GM19438 (cell line): ENCODE results near the gene PRKCH.

Source experiments
- ATAC-seq: cut with Tn5 transposase; IDR thresholded peaks from one replicate; pipeline ENCODE4 v1.9.1; 2021; ENCODE audit warnings: low read depth; ENCODE audit not compliant: unreplicated experiment

Gene PRKCH

DNA sequence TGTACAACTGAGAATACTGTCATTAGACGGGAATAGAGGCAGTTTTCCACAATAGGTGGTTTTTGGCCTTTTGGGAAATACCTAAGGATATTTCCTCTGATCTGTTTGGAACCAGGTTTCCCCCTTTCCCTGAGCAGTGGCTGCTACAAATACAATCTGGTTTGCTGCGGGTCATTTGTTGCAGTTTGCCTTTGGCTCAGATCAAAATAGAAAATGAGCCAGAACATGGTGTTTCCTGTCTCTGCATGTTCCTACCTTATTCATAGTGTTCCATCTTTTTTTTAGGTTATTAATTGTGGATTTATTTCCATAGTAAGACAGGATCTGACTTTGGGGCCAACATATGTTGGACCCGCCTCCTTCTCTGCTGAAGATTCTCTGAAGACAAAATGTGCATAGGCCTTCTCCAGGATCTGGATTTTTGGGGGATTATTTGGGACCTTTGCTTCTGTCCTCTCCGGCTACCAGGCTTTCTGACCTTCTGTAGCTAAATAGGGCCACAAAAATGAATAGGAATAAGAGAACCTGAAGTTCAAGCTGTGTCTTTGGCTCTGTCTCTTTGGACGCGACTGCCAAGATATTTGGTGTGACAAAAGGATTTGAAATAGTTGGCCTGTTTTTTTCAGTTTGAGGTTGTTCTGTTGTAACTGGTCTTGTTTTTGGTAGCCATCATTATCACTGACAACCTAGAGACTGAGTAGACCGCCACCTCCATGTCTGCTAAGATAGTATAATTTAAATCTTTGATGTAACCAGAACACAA lies 146.9 kb downstream of the PRKCH start:
- no peak for ATAC-seq

DNA sequence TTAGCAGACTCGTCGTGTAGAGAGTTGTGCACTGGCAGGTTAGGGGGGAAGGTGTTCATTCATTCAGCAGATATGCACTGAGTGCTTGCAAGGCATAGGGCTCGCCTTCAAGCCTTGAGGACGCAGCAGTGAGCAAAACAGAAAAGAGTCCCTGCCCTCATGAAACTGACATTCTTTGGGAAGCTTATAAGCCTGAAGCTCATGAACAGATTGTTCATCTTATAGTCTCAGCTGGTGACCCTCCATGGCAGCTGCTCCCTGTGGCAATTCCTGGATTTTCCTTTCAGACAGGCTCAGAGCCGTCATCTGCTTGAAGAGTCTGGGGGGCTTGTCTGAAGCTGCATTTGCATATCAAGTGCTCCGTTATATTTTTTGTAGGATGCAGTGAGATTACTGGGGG lies 148.4 kb downstream of the PRKCH start:
- no peak for ATAC-seq

DNA sequence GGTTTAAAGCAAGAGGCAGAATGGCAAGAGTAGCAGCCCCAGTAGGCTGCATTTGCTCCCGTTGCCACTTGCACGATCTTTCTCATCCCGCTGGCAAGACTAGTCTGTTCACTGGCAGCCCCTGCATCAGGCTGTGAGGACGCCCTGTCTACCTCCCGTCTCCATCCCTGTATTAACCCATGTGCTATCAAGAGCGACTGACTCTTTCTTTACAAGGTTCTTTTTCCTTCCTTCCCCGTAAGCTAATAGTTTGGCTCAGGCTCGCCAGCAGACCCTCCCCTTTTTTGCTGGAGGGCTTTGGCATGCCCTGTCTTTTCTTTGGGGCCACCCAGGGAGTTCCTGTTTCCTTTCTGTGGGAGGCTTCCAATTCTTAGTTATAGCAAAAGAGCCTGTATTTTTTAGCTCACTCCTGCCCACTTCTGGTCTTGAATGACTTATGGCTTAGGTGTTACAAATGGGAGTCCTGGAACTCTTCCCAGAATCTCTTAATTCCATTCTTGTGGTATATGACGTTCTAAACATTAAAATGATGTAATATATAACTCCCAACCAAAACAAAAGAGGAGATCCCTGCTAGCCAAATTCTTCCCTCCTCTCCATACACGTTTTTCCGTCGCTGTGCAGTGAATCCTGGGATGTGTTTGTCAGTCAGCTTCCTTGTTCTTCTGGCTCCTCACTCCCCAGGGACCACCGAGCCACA lies 149.0 kb downstream of the PRKCH start:
- ATAC-seq, result no peak

GRCh38 chr14:61470961-61471293 lies 149.5 kb downstream of the PRKCH start:
- ATAC-seq, result no peak

DNA sequence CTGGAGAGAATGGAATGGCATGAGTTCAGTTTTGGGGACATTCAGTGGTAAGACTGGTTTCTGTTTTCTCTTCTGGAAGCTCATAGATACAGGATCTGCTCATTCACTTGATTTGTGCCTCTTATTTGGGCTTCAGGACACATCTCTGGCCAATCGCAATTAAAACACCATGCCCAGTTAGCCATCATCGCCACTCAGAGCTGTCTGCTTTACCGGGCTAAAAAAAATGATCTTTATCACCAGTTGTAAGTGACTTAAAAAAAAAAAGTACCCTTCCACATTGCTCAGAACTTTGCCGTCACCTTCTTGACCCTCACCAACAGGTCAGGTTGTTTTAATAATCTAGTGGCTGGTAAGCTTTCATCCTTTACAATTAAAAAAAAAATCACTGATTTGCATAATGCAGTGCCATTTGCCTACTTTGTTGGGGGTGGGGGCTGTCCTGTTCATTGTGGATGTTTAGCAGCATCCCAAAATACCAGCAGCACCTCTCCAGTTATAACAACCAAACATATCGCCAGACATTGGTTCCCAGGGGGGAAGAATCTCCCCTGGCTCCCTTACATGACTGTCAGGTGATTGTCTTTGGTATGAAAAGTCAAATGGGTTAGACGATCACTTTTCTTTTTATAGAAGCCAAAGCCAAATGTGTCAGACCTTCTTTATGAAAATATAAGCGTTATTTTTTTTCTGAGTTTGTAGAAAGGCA lies 150.1 kb downstream of the PRKCH start:
- ATAC-seq, result no peak

DNA sequence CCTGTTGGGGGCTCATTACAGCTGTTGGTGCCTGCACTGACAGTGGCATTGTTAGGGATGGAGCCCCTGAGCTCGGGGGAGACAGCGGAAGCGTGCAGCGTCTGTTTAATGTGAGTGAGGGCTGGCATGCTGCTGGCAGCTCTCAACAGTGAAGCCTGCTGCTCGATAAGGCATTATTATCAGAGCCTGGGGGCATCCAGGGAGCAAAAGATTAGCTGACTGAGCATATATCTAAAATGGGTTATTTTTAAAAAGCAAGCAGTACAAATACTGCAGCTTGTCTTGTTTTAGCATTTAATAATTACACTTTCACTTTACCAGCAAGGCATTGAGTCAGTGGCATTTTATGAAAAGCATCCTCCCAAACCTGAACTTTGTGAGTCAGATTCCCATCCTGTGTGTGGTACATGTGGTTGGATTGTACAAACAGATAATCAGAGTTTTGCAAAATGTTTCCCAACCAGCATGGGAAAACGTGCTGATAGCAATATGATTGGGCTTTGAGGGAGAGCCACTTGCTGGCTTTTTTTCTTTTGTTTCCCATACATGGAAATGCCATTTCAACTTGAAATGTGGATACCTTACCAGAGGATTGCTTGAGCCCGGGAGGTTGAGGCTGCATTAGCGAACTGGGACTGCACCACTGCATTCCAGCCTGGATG lies 150.8 kb downstream of the PRKCH start:
- ATAC-seq, result no peak

- ATAC-seq, result no peak
Measured at GRCh38 chr14:61472801-61473376, 151.5 kb downstream of the PRKCH start.

GRCh38 chr14:61474015-61474414 lies 152.6 kb downstream of the PRKCH start:
- no peak for ATAC-seq

- no peak for ATAC-seq
Measured at GRCh38 chr14:61474701-61475100, 153.3 kb downstream of the PRKCH start.

DNA sequence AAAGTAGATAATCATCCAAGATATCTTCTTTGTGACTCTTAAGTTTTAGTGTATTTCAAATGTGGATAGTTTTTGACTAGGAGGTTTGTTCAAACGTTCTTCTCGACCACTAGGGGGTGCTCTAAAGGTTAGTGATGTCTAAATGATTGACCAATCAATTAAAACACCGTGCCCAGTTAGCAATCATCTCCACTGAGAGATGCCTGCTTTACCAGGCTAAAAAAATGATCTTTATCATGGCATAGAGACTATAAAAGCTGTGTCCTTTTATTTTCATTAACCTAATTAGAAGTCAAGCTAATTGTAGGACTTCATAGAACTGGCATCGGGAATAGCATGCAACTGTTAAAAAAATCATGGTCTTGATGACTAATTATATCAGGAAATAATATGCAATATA lies 153.9 kb downstream of the PRKCH start:
- ATAC-seq, result no peak

- ATAC-seq, result no peak
Measured at GRCh38 chr14:61476105-61476753, 154.8 kb downstream of the PRKCH start.

DNA sequence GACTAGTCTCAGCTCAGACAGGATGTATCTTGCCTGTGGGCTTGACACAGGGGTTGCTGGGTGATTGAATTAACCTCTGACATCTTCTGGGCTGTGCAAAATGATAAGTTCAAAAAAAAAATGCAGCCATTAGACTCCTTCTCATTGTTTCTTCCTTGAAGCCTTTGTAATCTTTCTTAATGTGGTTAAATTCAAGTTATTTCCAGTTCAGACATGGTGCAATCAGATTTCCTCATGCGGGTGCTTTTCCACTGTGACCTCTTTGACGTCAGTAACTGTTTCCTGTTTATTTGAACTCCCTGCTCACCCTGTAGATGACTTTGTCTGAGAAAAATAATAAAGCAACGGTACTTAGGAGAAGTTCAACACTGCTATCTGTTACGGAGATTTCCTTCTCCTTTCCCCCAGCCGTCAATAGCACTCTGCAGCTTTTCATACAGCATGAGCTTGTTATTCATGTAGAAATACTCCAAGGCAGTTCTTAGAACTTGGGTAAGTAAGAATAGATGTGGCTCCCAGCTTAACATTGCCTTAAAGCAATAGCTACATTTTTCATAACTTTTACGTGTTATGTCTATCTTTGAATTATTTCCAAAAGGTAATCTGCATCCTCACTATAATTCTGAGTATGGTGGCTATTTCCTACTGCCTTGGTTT lies 155.5 kb downstream of the PRKCH start:
- no peak for ATAC-seq

GRCh38 chr14:61477712-61478462 lies 156.5 kb downstream of the PRKCH start:
- ATAC-seq, result no peak

GRCh38 chr14:61478971-61479473 lies 157.6 kb downstream of the PRKCH start:
- peak; percentile 45 for ATAC-seq

DNA sequence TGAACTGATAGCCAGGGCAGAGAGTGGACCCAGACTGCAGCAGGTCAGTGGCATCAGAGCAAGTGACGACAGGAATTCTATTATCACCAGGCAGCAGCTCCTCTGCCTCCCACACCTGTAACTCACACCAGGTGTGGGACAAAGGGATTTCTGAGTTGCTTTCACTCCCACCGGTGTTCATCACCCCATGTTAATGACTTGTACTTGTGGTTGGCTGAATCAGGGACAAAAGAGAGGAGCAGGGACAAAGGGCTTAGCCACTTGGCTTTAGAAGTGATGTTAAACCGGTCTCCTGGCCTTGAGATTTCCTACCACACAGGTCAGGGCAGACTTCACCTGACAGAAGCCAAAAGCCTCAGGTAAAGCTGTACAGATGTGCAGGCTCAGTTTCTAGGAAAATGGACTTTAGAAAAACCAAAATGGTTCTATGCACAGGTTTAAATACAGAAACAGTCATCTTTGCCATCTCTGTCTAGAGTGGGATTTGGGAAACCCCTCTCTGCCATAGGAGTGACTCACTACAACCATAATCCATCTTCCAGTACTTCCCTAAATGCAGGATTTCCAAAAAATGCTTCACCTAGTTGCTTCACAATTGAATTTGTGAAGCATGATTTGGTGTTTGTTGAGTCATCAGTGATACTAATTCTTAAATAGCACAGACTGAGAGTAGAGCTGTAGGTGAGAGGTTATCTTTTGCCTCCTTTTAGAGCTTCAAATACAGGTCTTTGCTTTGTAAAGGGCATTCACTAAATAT lies 158.5 kb downstream of the PRKCH start:
- no peak for ATAC-seq

DNA sequence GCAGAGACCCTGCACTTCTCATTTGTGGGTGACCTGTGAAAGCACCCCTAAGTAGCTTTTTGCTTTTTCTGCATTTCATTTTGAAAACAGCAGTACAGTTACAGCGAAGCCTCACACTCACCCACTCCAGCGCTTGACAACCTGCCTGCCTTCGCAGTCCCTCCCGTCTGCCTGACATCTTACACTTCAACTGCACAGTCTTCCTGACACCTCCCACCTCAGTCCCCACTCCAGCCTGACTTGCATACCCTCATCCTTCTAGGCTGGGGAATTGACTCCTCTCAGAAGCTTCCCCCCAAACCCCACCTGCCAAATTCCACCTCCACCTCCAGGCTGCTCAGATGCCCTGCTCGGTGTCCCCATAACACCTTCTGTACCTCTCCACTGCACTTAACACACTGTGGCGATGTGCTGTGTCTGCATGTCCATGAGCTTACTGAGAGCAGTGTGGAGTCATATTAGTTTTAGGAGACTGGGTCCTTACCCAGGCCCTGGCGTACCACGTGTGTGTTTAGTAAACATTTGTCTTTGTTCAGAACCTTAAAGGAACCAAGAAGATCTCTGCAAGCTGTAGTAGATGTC lies 159.4 kb downstream of the PRKCH start:
- no peak for ATAC-seq

GRCh38 chr14:61481701-61482100 lies 160.3 kb downstream of the PRKCH start:
- no peak for ATAC-seq
